GM23248 (cell line): ENCODE results near the gene TNFRSF8.

Experiments
- EZH2 ChIP-seq: fragments of 200-600 bp; sonication (generic); IDR thresholded peaks from 2 replicates; pipeline ENCODE4 v1.6.1; 2018; ENCODE audit warnings: antibody characterized with exemption, mild to moderate bottlenecking; ENCODE audit not compliant: insufficient read depth, poor library complexity, severe bottlenecking
- EZH2phosphoT487 ChIP-seq: fragments of 200-600 bp; sonication (generic); IDR thresholded peaks from 2 replicates; pipeline ENCODE4 v1.6.1; 2018; ENCODE audit warnings: antibody characterized with exemption, moderate library complexity, mild to moderate bottlenecking, low read depth; ENCODE audit not compliant: insufficient read depth

DNA sequence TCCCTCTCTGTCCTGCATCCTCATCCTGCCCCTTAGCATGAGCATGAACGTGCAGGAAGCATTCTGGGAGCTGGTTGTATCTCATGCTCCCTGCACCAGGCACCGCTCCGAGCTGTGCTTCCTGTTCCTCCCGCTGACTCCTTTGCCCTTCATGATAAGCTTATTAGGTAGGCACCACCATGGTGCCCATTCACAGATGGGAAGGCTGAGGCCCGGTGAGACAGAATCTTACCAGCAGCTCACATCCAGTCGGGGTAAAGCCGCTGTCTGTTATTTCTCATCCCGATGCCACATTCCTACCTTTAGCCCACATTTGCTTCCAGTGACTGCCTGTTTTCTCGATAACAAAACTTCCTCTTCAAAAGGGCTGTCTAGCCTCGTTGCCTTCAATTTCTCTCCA, 36.5 kb upstream of the TNFRSF8 start:
- TF ChIP-seq EZH2, result no peak
- no peak for TF ChIP-seq EZH2phosphoT487
